Measurements from ENCODE around the gene C9. TPM values are rescaled to one million over a fixed set of nuclear protein-coding genes. Genes with fewer than 3 reads are reported as not detected.
A peak's percentile ranks its signal among the peaks of the same experiment; 100 is the strongest.
"Not testable (repeated sequence)": the region's sequence is repeated elsewhere in the genome, so short reads cannot be mapped to it uniquely, and the experiment has no call there.

Gene C9
- total RNA-seq, 2 donors from 2014 or later, result not detected

DNA sequence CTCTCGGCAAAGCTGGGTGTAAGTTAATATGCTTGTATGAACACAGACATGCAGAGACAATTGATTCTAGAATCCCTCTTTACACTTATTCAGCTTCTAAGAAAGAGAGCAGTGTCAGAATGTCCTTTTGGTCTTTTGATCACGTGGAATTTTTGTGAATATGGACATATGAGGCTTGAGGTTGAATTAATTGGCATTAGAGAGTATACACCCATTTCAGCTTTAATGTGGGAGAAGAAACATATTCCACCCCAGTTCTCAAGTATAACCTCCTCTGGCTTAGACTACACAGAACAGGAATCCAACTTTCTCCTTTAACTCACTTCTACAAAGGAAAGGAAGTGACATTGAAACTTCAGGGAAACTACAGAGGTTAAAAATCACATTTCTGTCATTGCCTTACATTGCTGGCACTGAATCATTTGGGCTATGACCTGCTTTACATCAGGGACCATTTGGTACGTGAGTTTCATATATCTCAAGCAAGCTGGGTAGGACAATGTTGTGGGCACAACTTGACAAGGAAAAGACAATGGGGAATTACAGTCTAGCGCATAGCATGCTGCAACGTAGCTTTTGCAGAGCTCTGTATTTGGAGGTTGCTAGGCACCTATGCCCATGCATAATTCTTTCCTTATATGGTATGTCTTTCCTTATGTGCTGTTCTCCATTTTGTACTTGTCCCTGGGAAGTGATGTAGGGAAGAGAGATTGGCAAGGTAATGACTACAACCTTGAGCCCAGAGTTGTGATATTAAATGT is 41.0 kb upstream of the C9 start:
- WGBS, 2 experiments (ENCODE audit: insufficient coverage in 1 of 2, insufficient read length in 1 of 2), result 63 to 90% methylated on average over 1 to 5 of the region's 5 CpGs
- Mint-ChIP-seq H3K4me1 (peaks cover 11% of the 10 kb centered on the region), H3K9me3 (no peaks in the 10 kb centered on the region), H3K36me3 (ENCODE audit: low read depth) (no peaks in the 10 kb centered on the region), H3K4me3 (no peak overlapping the region), H3K27me3 (ENCODE audit: insufficient read depth) (no peaks in the 10 kb centered on the region), H3K27ac (no peak overlapping the region)
- Histone ChIP-seq H3K27me3 (ENCODE audit: control insufficient read depth, insufficient read depth, low read length, poor library complexity, severe bottlenecking) (no peaks in the 10 kb centered on the region), H3K4me3 (ENCODE audit: low read length) (no peak overlapping the region), H3K36me3 (ENCODE audit: control insufficient read depth, insufficient read depth, low read length) (peaks cover 11% of the 10 kb centered on the region), H3K27ac (ENCODE audit: low read depth, low read length) (no peak overlapping the region), H3K4me1 (ENCODE audit: control insufficient read depth, insufficient read depth, low read length) (no peaks in the 10 kb centered on the region), H3K9ac (ENCODE audit: extremely low read depth, low read length, poor library complexity, severe bottlenecking) (no peak overlapping the region), H3K9me3 (ENCODE audit: control insufficient read depth, low read length) (no peaks in the 10 kb centered on the region)
- TF ChIP-seq, protein P1, sequence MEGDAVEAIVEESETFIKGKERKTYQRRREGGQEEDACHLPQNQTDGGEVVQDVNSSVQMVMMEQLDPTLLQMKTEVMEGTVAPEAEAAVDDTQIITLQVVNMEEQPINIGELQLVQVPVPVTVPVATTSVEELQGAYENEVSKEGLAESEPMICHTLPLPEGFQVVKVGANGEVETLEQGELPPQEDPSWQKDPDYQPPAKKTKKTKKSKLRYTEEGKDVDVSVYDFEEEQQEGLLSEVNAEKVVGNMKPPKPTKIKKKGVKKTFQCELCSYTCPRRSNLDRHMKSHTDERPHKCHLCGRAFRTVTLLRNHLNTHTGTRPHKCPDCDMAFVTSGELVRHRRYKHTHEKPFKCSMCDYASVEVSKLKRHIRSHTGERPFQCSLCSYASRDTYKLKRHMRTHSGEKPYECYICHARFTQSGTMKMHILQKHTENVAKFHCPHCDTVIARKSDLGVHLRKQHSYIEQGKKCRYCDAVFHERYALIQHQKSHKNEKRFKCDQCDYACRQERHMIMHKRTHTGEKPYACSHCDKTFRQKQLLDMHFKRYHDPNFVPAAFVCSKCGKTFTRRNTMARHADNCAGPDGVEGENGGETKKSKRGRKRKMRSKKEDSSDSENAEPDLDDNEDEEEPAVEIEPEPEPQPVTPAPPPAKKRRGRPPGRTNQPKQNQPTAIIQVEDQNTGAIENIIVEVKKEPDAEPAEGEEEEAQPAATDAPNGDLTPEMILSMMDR (conservative IDR thresholded peaks at IDR 0.05), result no peak
- DNase-seq, result no peak

DNA sequence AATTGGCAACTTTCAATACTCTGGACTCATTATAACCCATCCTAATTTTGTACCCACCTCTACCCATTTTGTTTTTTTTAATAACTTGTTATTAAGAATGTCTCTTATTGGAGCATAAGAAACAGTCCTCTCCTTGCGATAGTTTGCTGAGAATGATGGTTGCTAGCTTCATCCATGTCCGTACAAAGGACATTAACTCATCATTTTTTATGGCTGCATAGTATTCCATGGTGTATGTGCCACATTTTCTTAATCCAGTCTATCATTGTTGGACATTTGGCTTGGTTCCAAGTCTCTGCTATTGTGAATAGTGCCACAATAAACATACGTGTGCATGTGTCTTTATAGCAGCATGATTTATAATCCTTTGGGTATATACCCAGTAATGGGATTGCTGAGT is 39.5 kb upstream of the C9 start:
- not testable (repeated sequence) for H3K4me3 ChIP-seq (ENCODE audit: low read length); H3K4me1 Mint-ChIP-seq; H3K27me3 Mint-ChIP-seq (ENCODE audit: insufficient read depth); DNase-seq; H3K9me3 Mint-ChIP-seq; H3K27ac Mint-ChIP-seq; H3K27ac ChIP-seq (ENCODE audit: low read depth, low read length); H3K9ac ChIP-seq (ENCODE audit: extremely low read depth, low read length, poor library complexity, severe bottlenecking); H3K27me3 ChIP-seq (ENCODE audit: control insufficient read depth, insufficient read depth, low read length, poor library complexity, severe bottlenecking); H3K36me3 Mint-ChIP-seq (ENCODE audit: low read depth); H3K4me3 Mint-ChIP-seq; H3K9me3 ChIP-seq (ENCODE audit: control insufficient read depth, low read length); H3K4me1 ChIP-seq (ENCODE audit: control insufficient read depth, insufficient read depth, low read length)
- WGBS, 2 experiments (ENCODE audit: insufficient coverage in 1 of 2, insufficient read length in 1 of 2), result 96% methylated on average over 3 of the region's 3 CpGs; no CpG with 5 or more reads in 1 of the 2 experiments
- peaks cover 11% of the 10 kb centered on the region for H3K36me3 ChIP-seq (ENCODE audit: control insufficient read depth, insufficient read depth, low read length)

DNA sequence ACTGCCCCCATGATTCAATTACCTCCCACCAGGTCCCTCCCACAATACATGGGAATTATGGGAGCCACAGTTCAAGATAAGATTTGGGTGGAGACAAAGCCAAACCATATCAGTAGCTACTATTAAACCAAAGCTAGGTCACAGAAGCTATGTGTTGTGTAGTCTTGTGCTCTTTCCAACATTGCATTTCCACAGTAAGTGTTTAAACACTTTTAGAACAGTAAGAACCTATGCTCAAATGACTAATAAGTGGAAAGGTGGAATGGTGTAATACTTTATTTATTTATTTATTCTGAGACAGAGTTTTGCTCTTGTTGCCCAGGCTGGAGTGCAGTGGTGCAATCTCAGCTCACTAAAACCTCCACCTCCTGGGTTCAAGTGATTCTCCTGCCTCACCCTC is 37.8 kb upstream of the C9 start:
- H3K36me3 Mint-ChIP-seq (ENCODE audit: low read depth); H3K4me3 ChIP-seq (ENCODE audit: low read length); H3K9me3 Mint-ChIP-seq; H3K27me3 Mint-ChIP-seq (ENCODE audit: insufficient read depth); H3K9ac ChIP-seq (ENCODE audit: extremely low read depth, low read length, poor library complexity, severe bottlenecking); H3K4me1 Mint-ChIP-seq; H3K27ac ChIP-seq (ENCODE audit: low read depth, low read length); H3K27ac Mint-ChIP-seq; H3K4me1 ChIP-seq (ENCODE audit: control insufficient read depth, insufficient read depth, low read length); H3K36me3 ChIP-seq (ENCODE audit: control insufficient read depth, insufficient read depth, low read length); H3K4me3 Mint-ChIP-seq; H3K9me3 ChIP-seq (ENCODE audit: control insufficient read depth, low read length); H3K27me3 ChIP-seq (ENCODE audit: control insufficient read depth, insufficient read depth, low read length, poor library complexity, severe bottlenecking); DNase-seq: not testable (repeated sequence)

DNA sequence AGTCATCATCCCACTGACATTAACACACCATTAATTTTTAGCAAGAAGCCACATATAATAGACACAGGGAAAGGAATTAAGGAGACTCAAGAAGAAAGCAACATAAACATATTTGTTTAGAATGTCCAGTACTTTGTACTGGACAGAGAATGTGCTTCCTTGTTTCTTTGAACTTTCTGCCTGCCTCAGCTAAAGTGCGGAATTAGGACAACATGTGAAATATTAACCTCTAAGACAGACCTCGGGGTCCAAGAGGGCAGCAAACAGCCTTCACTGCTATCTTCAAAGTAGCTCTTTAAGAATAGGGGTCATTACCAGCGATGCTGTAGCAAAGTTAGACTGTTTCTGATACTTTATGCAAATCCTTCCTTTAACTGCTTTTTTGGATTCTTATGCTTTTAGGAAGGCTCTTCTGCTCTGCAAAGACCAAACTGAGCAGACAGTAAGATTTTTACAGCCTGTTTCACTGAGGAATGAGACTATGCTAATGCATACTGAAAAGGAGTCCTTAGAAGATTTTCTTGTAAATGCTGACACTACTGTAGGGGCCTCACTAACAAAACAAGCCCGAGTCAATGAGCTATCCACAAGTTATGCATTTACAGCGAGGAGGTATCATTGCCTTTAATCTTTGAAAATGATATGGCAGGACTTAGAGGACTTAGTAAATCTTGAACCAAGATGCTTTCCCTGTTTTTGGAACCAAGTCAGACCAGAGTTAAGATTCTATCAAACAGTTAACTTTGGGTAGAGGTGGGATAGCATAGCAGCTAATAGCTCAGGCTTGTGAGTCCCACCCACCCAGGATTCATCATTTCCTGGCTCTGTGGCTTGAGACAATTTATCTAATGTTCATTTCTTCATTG is 36.7 kb upstream of the C9 start:
- H3K27ac Mint-ChIP-seq, result peak overlapping the region; percentile 14
- H3K27me3 ChIP-seq (ENCODE audit: control insufficient read depth, insufficient read depth, low read length, poor library complexity, severe bottlenecking), result no peaks in the 10 kb centered on the region
- H3K9me3 Mint-ChIP-seq, result no peaks in the 10 kb centered on the region
- DNase-seq, result no peak
- no peak overlapping the region for H3K9ac ChIP-seq (ENCODE audit: extremely low read depth, low read length, poor library complexity, severe bottlenecking)
- TF ChIP-seq, protein P1 (conservative IDR thresholded peaks at IDR 0.05), result no peak
- H3K36me3 ChIP-seq (ENCODE audit: control insufficient read depth, insufficient read depth, low read length), result peaks cover under 1% of the 10 kb centered on the region
- peaks cover 6% of the 10 kb centered on the region for H3K4me1 ChIP-seq (ENCODE audit: control insufficient read depth, insufficient read depth, low read length)
- no peak overlapping the region for H3K4me3 ChIP-seq (ENCODE audit: low read length)
- H3K9me3 ChIP-seq (ENCODE audit: control insufficient read depth, low read length), result no peaks in the 10 kb centered on the region
- no peak overlapping the region for H3K4me3 Mint-ChIP-seq
- H3K27ac ChIP-seq (ENCODE audit: low read depth, low read length), result no peak overlapping the region
- H3K4me1 Mint-ChIP-seq, result peaks cover 12% of the 10 kb centered on the region
- H3K36me3 Mint-ChIP-seq (ENCODE audit: low read depth), result no peaks in the 10 kb centered on the region
- 88% methylated on average over 3 to 5 of the region's 5 CpGs for WGBS, 2 experiments (ENCODE audit: insufficient coverage in 1 of 2, insufficient read length in 1 of 2)
- H3K27me3 Mint-ChIP-seq (ENCODE audit: insufficient read depth), result no peaks in the 10 kb centered on the region
